Activated CD8-positive, alpha-beta memory T cell treated with anti-CD3 and anti-CD28 coated beads, Interleukin-2, amount 50 U/mL, for 24 hours (primary cell): ENCODE results near the gene POMGNT1.

Experiments
- DNase-seq: peaks from one replicate; pipeline ENCODE4 v3.0.0-alpha.2; 2020; ENCODE audit errors: extremely low read depth

The POMGNT1 gene

DNA sequence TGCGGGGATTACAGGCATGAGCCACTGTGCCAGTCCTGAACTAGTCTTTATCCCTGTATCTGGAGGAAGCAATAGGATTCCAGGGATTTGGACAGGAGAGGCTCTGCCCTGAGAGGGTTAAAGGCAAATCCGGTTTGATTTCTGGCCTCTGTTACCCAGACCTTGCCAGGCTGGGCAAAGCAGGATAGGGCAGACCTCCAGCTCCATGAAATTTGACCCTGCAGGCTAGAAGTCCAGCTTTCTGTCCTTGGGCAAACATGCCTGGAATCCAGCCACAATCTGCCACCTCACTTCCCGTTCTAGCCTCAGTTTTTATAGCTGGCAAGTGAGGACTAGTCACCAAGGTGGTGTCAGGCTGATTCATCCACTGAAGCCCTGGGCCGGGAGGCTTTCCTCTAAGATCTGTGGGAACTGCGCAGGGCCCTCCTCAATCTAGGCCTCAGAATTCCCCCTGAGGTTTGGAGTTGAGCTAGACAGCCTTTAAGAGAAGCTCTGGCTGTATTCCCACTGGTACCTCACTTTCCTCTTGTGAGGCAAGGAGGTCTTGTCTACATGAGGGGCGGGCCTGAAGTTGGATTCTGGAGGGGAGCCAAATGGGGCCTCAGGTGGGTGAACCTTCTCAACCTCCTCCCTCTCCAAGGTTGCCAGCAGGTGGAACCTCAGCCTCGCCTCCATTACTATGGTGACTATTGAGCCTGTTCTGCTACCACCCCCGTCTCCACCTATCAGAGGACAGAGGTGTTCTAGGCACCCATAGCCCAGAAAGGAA, 15.0 kb downstream of the POMGNT1 start:
- no peak for DNase-seq

DNA sequence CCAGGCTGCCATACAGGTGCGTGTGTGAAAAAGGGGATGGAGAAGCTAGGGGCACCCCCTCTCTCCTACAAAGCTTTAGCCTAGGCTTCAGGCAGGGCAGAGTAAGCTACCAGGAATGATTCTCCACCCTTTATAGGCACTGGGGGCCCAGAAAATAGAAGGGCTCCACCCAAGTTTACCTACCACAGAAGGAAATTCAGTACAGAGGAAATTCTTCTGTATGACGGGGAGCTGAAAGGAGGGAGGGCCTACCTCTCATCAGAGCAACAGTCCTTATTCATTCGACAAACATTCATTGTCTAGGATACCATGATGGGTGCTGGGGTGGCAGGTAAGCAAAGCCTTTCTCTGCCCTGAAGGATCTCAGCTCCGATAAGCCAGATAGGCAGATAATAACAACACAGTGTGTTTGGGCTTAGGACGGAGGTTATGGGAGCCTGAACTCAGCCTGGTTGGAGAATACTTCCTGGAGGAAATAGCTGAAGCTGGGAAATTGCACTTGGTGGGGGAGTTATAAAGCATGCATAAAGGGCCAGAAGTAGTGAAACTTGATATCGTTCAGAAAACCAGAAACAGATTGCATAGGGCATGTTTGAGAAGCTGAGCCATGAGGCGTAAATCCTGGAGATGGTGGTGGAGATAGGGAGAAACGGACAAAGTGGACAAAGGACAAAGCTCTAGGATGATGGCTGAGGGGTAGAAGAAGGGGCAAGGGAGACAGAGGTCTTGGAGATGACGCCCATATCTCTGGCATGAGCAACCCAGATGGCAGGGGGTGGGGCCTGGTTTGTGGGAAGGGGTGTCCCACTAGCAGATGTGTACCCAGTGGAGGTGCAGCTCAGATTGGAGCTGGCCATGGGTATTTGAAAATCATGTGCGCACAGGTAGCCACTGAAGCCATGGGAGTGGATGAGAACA, 16.6 kb downstream of the POMGNT1 start:
- DNase-seq: no peak

DNA sequence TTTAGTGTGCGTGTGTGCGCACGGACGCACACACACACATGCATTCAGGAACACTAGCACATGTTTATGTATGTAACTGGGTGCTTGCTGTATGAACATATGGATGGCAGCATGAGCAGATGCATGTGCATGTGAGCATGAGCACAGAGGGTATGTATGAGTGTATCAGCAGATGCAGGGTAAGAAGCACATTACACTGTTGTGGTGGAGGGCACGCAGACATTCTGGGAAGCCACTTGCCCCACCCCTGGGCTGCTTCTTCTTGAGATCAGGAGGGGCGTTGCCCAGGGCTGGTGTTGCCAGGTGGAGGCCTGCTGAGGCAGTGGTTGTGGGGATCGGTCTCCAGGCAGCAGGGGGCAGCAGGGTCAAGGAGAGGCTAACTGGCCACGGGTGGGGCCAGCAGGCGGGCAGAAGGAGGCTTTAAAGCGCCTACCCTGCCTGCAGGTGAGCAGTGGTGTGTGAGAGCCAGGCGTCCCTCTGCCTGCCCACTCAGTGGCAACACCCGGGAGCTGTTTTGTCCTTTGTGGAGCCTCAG, 18.1 kb downstream of the POMGNT1 start:
- no peak for DNase-seq

DNA sequence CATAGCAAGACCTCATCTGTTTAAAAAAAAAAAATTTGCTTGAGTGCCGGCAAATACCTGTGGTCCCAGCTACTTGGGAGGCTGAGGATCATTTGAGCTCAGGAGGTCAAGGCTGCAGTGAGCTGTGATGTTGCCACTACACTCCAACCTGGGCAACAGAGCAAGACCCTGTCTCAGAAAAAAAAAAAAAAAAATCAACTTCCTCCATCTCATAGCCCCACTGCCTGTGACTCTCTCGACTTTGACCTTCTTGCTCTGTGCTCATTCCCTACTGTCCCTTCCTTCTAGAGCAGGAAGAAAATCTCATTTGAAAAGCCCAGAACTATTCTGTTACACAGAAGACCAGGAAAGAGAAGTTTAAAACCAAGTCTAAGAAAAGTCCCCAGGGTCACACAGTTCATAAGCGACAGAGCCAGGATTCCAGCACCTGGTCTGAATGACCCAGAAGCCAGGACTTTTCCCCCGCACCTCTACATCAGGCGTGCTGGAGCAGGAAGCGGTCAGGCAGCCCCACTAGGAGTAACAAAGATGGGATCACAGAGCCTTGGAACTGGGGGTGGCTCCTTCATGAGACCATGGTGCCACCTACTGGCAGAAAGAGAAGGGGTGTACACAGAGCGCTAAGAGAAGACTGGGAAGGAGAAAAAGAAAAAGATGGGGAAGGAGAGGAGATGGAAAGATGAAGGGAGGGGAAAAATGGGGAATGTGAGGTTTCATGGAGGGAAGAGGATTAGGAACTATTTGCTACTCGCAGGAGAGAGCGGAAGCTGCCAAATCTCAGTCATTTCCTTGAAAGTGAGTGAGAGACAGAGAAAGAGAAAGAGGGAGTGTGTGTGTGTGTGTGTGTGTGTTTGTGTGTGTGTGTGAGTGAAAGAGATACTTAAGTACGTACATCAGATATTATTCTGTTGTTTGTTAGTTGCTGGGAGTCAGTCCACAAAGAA, 18.8 kb downstream of the POMGNT1 start:
- no peak for DNase-seq

DNA sequence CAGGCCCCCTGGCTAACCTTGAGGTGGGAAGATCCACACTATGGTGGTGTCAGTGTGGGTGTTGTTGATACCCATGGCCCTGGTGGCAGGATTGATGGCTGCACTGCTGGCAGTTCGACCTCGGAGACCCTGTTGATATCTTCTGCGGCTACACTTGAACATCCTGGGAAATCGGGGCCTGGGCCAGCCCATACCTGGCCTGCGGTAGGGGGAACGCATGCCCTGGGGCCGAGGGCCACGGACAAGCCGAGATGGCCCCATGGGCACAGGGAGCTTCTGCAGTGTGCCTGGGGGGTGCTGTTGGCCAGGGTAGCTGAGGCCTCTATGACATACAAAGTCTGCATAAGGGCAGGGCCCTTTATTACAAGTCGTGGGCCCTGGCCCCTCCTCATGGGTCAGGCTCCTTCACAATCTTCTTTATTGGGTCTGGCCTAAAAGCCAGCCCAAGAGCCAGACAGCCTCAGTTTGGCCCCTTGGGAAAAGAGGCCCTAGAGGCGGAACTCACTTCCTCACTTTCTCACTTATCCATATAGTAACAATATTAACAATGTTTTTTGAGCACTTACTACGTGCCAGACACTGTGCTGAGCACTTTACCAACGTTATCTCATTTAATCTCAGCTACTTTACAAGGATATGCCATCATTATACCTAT, 21.9 kb downstream of the POMGNT1 start, which contains the start of gene P3R3URF:
Gene P3R3URF, minus strand, starts transcription at position 278 of the 655 bp plus-strand sequence. Its CDS starts 17 bp downstream, at position 261.
- no peak for DNase-seq

DNA sequence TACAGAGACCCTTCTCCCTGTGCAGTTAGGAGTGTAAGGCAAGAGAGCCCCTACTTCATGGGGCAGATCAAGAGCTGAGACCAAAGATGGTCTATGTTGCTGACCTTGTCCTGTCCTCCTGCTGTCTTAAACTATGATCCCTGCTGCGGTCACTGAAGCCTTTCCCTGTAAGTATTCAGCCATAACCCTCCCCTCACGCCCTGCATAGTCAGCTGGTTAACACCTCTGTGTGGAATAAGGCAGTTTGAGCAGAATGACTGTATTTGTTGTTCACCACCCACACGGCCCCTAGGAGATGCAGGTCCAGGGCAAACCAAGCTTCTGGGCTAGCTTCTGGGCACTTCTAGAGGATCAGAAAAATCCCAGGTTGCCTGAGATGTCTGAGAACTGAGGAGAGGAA, 23.0 kb downstream of the POMGNT1 start:
- no peak for DNase-seq

DNA sequence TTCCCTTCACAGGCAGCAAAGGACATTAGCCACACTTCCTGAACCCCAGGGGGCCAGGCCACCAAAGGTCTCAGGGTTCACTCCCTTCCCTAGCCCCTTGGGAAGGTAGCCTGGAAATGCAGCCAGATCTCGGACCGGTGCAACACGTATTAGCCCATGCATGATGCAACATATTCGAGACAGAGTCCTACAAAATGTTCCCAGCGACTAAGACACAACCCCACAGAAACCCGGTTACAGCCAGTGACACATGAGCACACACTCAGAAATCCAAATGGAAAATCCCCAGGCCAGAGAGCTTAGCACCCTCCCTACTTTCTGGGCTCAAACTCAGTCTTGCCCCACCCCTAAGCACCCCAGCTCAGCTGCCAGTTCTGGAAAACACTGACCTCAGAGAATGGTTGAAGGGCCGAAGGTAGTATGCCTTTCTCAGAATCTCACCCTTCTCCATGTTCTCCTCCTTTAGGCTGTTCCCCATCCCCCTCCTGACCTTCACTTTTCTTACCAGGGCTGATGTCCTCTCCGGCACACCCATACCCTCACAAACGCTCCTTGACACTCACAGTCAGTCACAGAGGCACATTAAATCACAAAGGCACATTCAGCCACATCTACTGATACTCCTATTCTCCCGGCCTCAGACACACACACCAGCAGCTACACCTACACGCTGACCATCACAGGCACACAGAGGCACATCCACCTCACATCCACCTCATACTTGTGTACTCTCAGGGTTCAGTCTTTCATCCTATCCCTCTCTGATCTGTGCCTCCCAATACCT, 23.6 kb downstream of the POMGNT1 start, which contains the start of gene TSPAN1:
Gene TSPAN1, plus strand, starts transcription at position 640 of the 784 bp plus-strand sequence. CDS start 6,021 bp downstream, outside the sequence.
- DNase-seq: no peak

DNA sequence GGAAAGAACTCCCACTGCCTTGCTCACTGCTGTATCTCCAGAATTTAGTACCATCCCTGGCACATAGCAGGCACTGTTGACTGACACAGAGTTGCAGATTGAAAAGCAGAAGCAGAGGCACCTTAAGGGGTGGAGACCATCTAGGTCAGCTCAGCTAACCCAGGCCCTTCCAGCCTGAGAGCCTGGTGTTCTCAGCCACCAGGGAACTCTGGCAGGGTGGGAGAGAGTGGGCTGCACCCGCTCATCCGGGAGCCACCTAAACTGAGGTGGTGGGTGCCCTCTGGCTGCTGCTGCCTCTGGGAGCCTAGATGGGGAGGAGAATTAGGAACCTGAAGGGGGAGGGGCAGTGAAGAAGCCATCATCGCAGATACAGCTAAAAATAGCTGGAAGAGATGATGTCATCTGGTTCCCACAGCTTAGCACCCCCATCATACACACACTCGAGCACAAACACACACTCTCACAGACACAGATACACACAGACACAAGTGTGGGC, 24.8 kb downstream of the POMGNT1 start:
- no peak for DNase-seq

DNA sequence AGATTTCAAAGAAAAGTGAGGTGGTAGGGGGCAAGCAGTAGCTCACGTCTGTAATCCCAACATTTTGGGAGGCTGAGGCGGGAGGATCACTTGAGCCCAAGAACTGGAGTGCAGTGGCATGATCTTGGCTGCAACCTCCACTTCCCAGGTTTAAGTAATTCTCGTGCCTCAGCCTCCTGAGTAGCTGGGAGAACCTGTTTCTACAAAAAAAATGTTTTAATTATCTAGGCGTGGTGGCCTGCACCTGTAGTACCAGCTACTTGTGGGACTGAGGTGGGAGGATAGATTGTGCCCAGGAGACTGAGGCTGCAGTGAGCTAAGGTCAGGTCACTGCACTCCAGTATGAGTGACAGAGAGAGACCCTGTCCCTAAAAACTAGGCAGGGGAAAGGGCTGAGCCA, 25.9 kb downstream of the POMGNT1 start:
- no peak for DNase-seq

DNA sequence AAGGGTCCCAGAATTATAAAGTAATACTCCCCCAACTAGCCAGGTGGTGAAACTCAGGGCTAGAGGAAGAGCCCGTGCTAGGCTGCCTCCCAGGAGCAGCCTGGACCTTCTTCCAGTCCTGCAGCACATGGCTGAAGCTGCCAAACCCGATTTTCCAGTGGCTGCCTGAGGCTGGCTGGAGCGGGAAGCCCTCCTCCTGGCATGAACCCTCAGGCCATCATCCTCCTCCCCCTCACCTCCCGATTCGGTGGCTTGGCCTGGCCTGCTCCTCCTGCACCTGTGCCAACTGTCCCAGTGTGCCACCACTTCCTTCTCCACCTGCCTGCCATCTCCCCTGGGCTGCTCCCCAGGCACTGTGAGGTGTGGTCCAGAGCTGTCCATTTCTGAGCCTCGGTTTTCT, 26.4 kb downstream of the POMGNT1 start:
- no peak for DNase-seq

DNA sequence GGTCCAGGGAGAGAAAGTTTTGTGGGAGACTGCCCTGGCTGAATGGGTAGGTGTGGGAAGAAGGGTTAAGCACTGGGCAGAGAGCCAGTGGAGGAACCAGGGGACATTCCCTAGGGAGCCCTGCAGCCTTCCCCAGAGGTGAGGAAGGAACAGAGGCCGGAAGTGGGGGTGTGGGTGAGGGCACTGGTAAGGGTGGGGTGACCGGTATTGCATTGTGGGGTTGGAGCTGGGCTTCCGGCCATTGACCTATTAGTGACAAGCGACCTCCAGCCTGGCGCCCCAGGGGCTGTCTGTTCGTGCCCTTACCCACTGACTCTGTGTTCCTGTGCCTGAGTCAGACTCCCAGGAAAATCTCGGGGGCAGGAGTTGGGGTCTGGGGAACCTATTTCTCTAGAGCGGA, 26.9 kb downstream of the POMGNT1 start:
- DNase-seq: no peak

DNA sequence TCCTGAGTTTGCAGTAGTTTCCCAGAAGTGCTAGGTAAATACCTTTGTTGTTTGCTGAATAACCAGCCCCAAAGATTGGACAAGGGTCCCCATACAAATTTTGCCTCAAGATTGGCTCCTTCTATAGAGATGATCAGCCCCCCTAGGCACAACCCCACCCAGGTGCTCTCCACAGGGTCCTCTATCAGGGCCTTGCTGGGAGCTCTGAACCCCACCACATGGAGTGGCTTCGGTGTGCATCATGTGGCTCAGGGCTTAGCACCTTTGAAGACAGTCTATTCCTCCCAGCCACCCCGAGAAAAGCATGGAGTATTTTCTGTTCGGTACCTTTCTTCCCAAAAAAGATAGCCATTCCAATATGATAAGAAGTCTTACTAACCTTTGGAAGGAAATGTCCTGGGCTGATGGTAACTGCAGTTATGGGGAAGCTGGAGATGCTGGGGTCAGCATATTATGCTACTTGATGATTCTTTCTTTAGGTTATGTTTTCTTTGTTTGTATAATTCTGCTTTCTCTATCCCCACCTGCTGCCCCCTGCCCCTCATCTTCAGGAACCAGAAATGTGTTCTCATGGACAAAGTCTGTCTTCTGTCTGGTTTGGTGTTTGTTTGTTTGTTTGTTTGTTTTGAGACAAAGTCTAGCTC, 28.3 kb downstream of the POMGNT1 start:
- no peak for DNase-seq

DNA sequence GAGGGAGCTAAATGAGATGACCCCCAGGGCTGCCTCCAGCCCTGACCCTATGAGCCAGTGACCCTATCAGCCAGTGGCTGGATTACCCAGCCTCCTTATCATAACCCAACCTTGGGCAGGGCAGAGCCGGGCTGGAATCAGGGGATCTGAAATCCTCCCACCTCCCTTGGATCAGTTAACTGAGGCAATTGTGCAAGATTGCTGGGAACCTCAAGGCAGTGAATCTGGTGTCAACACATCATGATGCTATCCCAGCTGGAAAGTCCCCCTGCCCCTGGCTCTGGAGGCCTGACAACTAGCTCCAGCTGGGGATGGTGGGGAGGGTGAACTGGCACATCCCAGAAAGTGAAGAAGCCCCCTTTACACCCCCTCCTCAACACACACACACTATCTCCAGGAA, 29.8 kb downstream of the POMGNT1 start:
- DNase-seq: no peak

DNA sequence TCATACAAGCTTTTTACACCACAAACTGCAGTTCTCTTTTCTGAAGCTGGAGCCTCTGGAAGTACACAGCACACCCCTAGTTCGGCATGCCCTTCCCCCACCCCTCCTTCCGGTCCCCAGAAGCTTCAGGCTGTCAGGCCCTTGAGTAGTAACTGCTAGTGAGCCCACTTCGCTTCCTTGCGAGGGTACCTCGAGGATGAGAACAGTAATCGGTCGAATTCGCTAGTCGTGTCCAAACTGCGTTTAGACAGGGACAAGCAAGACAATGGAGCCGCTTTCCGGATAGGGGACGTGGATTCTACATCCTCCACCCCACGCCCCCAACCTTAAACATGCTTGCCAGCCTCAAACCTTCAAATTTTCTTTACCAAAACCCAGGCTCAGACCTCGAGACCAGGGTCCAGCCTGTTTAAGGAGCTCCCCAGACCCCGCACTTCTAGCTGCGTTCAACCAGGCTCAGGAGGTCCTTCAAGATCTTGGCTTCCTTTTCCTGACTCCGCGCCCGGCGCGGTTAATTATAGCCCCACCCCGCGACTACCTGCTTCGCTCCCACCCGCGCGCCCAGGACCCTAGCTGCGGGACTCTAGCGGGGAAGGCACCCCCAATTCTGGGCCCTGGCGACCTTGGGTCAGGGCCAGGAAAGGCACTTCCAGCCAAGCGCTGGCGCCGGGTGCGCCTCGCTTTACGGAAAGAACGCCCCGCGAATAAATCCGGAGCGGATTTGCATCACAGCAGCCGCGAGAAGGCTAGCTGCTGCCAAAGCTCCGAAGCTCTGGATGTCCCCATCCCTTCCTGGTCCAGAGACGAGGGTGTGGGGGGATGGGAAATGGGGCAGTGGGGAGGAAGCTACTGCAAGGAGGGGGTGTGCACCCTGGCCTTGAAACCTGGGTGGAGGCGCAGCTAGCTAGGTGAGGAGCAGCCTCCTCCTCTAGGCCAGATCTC, 31.4 kb downstream of the POMGNT1 start:
- no peak for DNase-seq

DNA sequence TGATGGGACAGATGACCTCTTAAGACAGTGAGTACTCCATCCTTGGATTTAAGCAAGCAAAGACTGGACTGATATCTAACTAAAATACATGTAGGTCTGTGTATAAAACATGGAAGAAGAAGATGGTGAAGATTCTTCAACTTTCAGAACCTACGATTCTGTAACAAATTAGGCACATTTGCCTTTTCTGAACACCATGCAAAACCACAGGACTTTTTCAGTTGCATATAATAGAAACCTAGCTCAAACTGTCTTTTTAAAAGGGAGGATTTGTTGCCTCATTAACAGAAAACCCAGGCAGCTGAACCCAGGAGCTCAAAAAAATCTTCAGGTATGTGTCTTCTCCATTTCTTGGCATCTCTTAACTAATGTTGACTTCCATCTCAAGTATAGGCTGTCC, 38.0 kb downstream of the POMGNT1 start:
- DNase-seq: no peak

DNA sequence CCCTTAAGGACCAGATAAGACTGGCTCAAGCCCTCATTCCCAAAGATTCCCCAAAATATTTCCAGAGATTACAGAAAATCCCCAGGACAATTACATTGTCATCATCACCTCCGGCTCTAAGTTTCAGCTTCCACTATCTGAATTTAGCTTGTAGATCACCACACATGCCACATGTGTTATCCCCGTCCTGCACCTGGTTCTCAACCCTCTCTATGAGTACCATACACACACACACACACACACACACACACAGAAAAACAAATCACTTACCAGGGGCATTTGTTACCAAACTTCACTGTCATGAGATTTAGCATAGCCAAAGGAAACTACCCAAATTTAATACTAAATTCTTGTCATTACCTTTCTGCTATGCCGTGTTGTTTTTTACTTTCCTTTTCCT, 38.7 kb downstream of the POMGNT1 start:
- DNase-seq: no peak

DNA sequence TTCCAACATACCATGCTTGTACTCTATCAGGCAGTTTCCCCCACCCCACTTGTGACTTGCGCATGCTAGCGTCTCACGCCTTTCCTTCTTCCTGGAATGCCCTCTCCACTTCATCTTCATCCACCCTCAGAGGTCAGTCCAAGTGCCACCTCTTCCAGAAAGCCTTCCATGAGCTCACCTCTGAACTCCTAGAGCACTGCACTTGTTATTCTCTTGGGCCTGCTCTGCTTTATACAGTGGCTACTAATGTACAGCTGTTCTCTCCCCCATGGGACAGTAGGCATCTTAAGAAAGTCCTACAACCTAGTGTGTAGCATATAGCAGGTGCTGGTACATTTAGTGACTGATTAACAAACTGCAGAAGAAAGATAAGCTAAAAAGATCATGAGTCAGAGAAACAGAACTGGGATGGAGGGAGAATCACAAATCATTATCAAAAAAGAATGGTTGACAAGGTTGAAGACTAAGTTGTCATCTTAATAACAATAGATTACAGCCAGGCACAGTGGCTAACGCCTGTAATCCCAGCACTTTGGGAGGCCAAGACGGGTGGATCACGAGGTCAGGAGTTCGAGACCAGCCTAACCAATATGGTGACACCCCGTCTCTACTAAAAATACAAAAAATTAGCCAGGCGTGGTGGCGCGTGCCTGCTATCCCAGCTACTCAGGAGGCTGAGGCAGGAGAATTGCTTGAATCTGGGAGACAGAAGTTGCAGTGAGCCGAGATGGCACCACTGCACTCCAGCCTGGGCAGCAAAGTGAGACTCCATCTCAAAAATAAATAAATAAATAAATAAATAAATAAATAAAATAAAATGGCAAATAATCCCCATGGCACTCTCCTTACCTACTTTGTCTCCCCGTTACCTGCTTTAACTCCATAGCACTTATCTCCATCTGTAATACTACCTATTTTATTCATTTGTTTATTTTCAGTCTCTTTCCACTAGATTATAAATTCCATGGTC, 39.6 kb downstream of the POMGNT1 start:
- DNase-seq: no peak
